Sigmoid colon (tissue), 7 donors: Measurements from ENCODE around the gene FER1L5. TPM values are rescaled to one million over a fixed set of nuclear protein-coding genes. Genes with fewer than 3 reads are reported as not detected.

Experiments used
- DNase-seq: peaks from one replicate; pipeline ENCODE4 v3.0.0-alpha.2; 2019
- H3K27ac ChIP-seq, 4 donors: fragments of 200-600 bp; sonication (generic); one replicate each; pipeline ENCODE4 v1.5.1; 2016 to 2019; ENCODE audit warnings: mild to moderate bottlenecking in 1 of 4
- H3K27me3 ChIP-seq, 3 donors: fragments of 200-600 bp; sonication (generic); one replicate each; pipeline ENCODE4 v1.5.1; 2019; ENCODE audit warnings: mild to moderate bottlenecking in 1 of 3
- H3K36me3 ChIP-seq, 4 donors: fragments of 200-600 bp; sonication (generic); one replicate each; pipeline ENCODE4 v1.5.1; 2016 to 2019
- H3K4me1 ChIP-seq, 4 donors: fragments of 200-600 bp; sonication (generic); one replicate each; pipeline ENCODE4 v1.5.1; 2017 to 2019
- H3K4me3 ChIP-seq, 4 donors: fragments of 200-600 bp; sonication (generic); one replicate each; pipeline ENCODE4 v1.5.1; 2017 to 2019; ENCODE audit warnings: mild to moderate bottlenecking in 2 of 4, moderate library complexity in 1 of 4
- H3K9me3 ChIP-seq, 4 donors: fragments of 200-600 bp in 3 of 4; sonication (generic) in 3 of 4; one replicate each; pipeline versions ENCODE4 v1.5.1 to v1.6.1; 2013 to 2019
- CTCF ChIP-seq, 4 experiments: fragments of 450-650 bp in 3 of 4; fragments of 200-600 bp in 1 of 4; IDR thresholded peaks; one replicate each; pipeline ENCODE4 v1.5.1; 2016 to 2019; ENCODE audit warnings: antibody characterized with exemption in 4 of 4, mild to moderate bottlenecking in 3 of 4, moderate library complexity in 2 of 4
- EP300 ChIP-seq, 4 donors: sonication (generic); formaldehyde crosslinking; IDR thresholded peaks; one replicate each; pipeline ENCODE4 v1.6.1; 2017; ENCODE audit warnings: antibody characterized with exemption in 4 of 4
- POLR2A ChIP-seq, 2 donors: fragments of 450-650 bp; IDR thresholded peaks; one replicate each; pipeline ENCODE4 v1.6.1; 2016; ENCODE audit warnings: antibody characterized with exemption in 2 of 2, mild to moderate bottlenecking in 2 of 2, moderate library complexity in 2 of 2
- POLR2AphosphoS5 ChIP-seq, 4 donors: sonication (generic); formaldehyde crosslinking; IDR thresholded peaks; one replicate each; pipeline ENCODE4 v1.6.1; 2017; ENCODE audit warnings: antibody characterized with exemption in 4 of 4
- whole genome bisulfite sequencing, 2 donors: extraction: QIAGEN DNeasy Blood & Tissue Kit; methylation state at CpG; one replicate each; pipeline ENCODE4 v1.1.7; 2013; 5-methylcytosine and 5-hydroxymethylcytosine counted together
- intact Hi-C: fragments of 100-400 bp; cut with DNase I; formaldehyde crosslinking; loops from one replicate; pipeline ENCODE4 v1.15.1; 2023
- polyA plus RNA-seq, 3 donors: library from polyadenylated mRNA; stranded (reverse); fragments of 200-250 nt; gene quantifications; one replicate each; pipeline ENCODE4 v1.2.3, GENCODE V29; 2013
- total RNA-seq, 4 donors: library from RNA; depleted of rRNA; stranded (reverse); fragments of >200 nt; gene quantifications; one replicate each; pipeline ENCODE4 v1.1.0, GENCODE V29; 2016
- donor health status: healthy with polysubstance abuse.
- donor health status: Bipolar disorder and iron deficiency.
- donor health status: healthy.

The FER1L5 gene
- total and polyA plus RNA-seq, 7 donors: under 0.01 to 0.01 TPM; not detected in 5

GRCh38 chr2:96637385-96638143 is 5.0 kb upstream of the FER1L5 start:
- Histone ChIP-seq H3K27me3 (no peaks in the 10 kb centered on the region), H3K4me1 (peaks cover 3 to 44% (median 32%) of the 10 kb centered on the region in 4 donors), H3K4me3 (peak overlapping the region; percentile 65 to 76 (median 72)), H3K9me3 (no peaks in the 10 kb centered on the region), H3K27ac (peak overlapping the region; percentile 92 to 98 (median 92)), H3K36me3 (peaks cover 0 to 16% (median 0%) of the 10 kb centered on the region in 4 donors)
- peak; percentile 95 for DNase-seq
- TF ChIP-seq POLR2AphosphoS5 (IDR thresholded peaks at IDR 0.05) (no peak), POLR2A (IDR thresholded peaks at IDR 0.05) (peak in 1 of 2 donors; percentile 20)
- intact Hi-C loops: loop anchor here (2.0 to 10.0 kb wide), 6 partner anchors 100 to 325 kb away; partner anchors contain the start of genes ARID5A, CNNM3, CNNM4 and LMAN2L
- 0% methylated on average over 50 of the region's 50 CpGs for WGBS, 2 donors

- H3K4me3 ChIP-seq: peak within 1 kb of the TSS; percentile 65 to 76 (median 72)
- peak; percentile 96 for DNase-seq
- intact Hi-C loops: loop anchor here (2.0 to 10.0 kb wide), 6 partner anchors 101 to 324 kb away; partner anchors contain the start of genes ARID5A, CNNM3, CNNM4 and LMAN2L
- peak within 1 kb of the TSS; percentile 92 to 98 (median 92) for H3K27ac ChIP-seq
- peaks cover 0 to 16% (median 0%) of the 10 kb centered on the region in 4 donors for H3K36me3 ChIP-seq
- H3K27me3 ChIP-seq: no peaks in the 10 kb centered on the region
- no peaks in the 10 kb centered on the region for H3K9me3 ChIP-seq
- no peak for TF ChIP-seq CTCF (IDR thresholded peaks at IDR 0.05)
- peak; percentile 98 to 99 (median 99) for TF ChIP-seq POLR2AphosphoS5 (IDR thresholded peaks at IDR 0.05)
- TF ChIP-seq POLR2A (IDR thresholded peaks at IDR 0.05): peak; percentile 76 to 85
- peak in 1 of 4 donors; percentile 63 for TF ChIP-seq EP300 (IDR thresholded peaks at IDR 0.05)
- 7 to 9% methylated on average over 67 of the region's 67 CpGs for WGBS, 2 donors
- peaks cover 3 to 38% (median 29%) of the 10 kb centered on the region in 4 donors for H3K4me1 ChIP-seq
These were observed 4.1 kb upstream of the FER1L5 start, which contains the start of gene KANSL3 for GRCh38 chr2:96638144-96639121. KANSL3 (minus strand) TSS chr2:96638312; CDS start chr2:96637135, 1,177 bp downstream.

GRCh38 chr2:96647681-96648080 is 5.1 kb downstream of the FER1L5 start:
- Histone ChIP-seq H3K27ac (no peak overlapping the region), H3K27me3 (no peaks in the 10 kb centered on the region), H3K4me3 (no peak overlapping the region), H3K9me3 (no peaks in the 10 kb centered on the region), H3K36me3 (no peaks in the 10 kb centered on the region), H3K4me1 (no peaks in the 10 kb centered on the region)
- WGBS, 2 donors: 94 to 96% methylated on average over 6 of the region's 6 CpGs
- no peak for TF ChIP-seq CTCF (IDR thresholded peaks at IDR 0.05)
- no peak for TF ChIP-seq POLR2A (IDR thresholded peaks at IDR 0.05)
- TF ChIP-seq POLR2AphosphoS5 (IDR thresholded peaks at IDR 0.05): no peak
- no peak for TF ChIP-seq EP300 (IDR thresholded peaks at IDR 0.05)
- intact Hi-C loops: no loop called here
- DNase-seq: no peak

GRCh38 chr2:96648306-96648930 is 5.9 kb downstream of the FER1L5 start:
- H3K27ac ChIP-seq: no peak overlapping the region
- H3K36me3 ChIP-seq: no peaks in the 10 kb centered on the region
- no peaks in the 10 kb centered on the region for H3K9me3 ChIP-seq
- no peaks in the 10 kb centered on the region for H3K4me1 ChIP-seq
- intact Hi-C loops: no loop called here
- WGBS, 2 donors: 97 to 98% methylated on average over 7 of the region's 7 CpGs
- no peaks in the 10 kb centered on the region for H3K27me3 ChIP-seq
- TF ChIP-seq POLR2AphosphoS5 (IDR thresholded peaks at IDR 0.05) (no peak), EP300 (IDR thresholded peaks at IDR 0.05) (no peak), CTCF (IDR thresholded peaks at IDR 0.05) (no peak), POLR2A (IDR thresholded peaks at IDR 0.05) (no peak)
- no peak for DNase-seq
- H3K4me3 ChIP-seq: no peak overlapping the region
